WTC11 (cell line): Measurements from ENCODE around the gene NLGN1. TPM values are rescaled to one million over a fixed set of nuclear protein-coding genes. Genes with fewer than 3 reads are reported as not detected.

ENCODE experiments used
- ATAC-seq: fragments of 200-7000 bp; cut with Tn5 transposase; 2 replicates; pipeline ENCODE4 v1.10.0; 2021; ENCODE audit warnings: mild to moderate bottlenecking, moderate library complexity
- CTCF ChIA-PET: fragments of 300-600 bp; sonication (Branson Sonifier 250); formaldehyde crosslinking; loops from one replicate; lab custom pipeline; 2021; ENCODE audit warnings: antibody characterized with exemption; lab: Charles Lee
- POLR2A ChIA-PET: fragments of 350-600 bp; sonication (Branson Sonifier 250); formaldehyde crosslinking; loops from one replicate; lab custom pipeline; 2021; ENCODE audit warnings: antibody characterized with exemption; lab: Charles Lee
- DNase-seq: peaks from one replicate; pipeline ENCODE4 v3.0.0; 2021; ENCODE audit warnings: low spot score
- H3K27ac Mint-ChIP-seq: 2 replicates; pipeline ENCODE4 v1.8.0; 2021; ENCODE audit warnings: mixed read lengths
- H3K27me3 Mint-ChIP-seq: 2 replicates; pipeline ENCODE4 v1.8.0; 2021; ENCODE audit warnings: low read depth, mild to moderate bottlenecking, moderate library complexity, mixed read lengths
- H3K36me3 Mint-ChIP-seq: 2 replicates; pipeline ENCODE4 v1.8.0; 2021; ENCODE audit warnings: mixed read lengths
- H3K4me1 Mint-ChIP-seq: 2 replicates; pipeline ENCODE4 v1.8.0; 2022; ENCODE audit warnings: mixed read lengths
- H3K4me3 Mint-ChIP-seq: 2 replicates; pipeline ENCODE4 v1.8.0; 2021; ENCODE audit warnings: mild to moderate bottlenecking, moderate library complexity, mixed read lengths
- H3K9me3 Mint-ChIP-seq: 2 replicates; pipeline ENCODE4 v1.8.0; 2021; ENCODE audit warnings: mixed read lengths
- CBFB ChIP-seq: sonication (generic); formaldehyde crosslinking; IDR thresholded peaks from 2 replicates; pipeline ENCODE4 v1.8.1; 2022; ENCODE audit warnings: mild to moderate bottlenecking, low read depth, missing genetic modification reagents
- CREM ChIP-seq: sonication (generic); formaldehyde crosslinking; IDR thresholded peaks from 2 replicates; pipeline ENCODE4 v1.8.1; 2022; ENCODE audit warnings: mild to moderate bottlenecking, missing genetic modification reagents, moderate library complexity
- GABPB1 ChIP-seq: sonication (generic); formaldehyde crosslinking; IDR thresholded peaks from 2 replicates; pipeline ENCODE4 v1.8.1; 2023; ENCODE audit warnings: mild to moderate bottlenecking, missing genetic modification reagents
- GRHL2 ChIP-seq: fragments of 250-450 bp; sonication (Bioruptor Pico); IDR thresholded peaks from 2 replicates; pipeline ENCODE4 v1.8.0; 2022; ENCODE audit warnings: mild to moderate bottlenecking, moderate library complexity; ENCODE audit not compliant: insufficient replicate concordance, severe bottlenecking
- HMGA2 ChIP-seq: fragments of 250-450 bp; sonication (Bioruptor Pico); IDR thresholded peaks from 2 replicates; pipeline ENCODE4 v1.4.0; 2021; ENCODE audit warnings: mild to moderate bottlenecking, moderate library complexity
- JAZF1 ChIP-seq: fragments of 250-450 bp; sonication (Bioruptor Pico); IDR thresholded peaks from 2 replicates; pipeline ENCODE4 v1.9.0; 2021; ENCODE audit warnings: moderate library complexity, mild to moderate bottlenecking, inconsistent platforms
- JUN ChIP-seq: sonication (generic); formaldehyde crosslinking; IDR thresholded peaks from 2 replicates; pipeline ENCODE4 v1.8.0; 2023; ENCODE audit warnings: mild to moderate bottlenecking, missing genetic modification reagents
- OVOL2 ChIP-seq: fragments of 250-450 bp; sonication (Bioruptor Pico); IDR thresholded peaks from 2 replicates; pipeline ENCODE4 v1.9.0; 2021; ENCODE audit warnings: mild to moderate bottlenecking, borderline replicate concordance
- PRRX2 ChIP-seq: fragments of 250-450 bp; sonication (Bioruptor Pico); IDR thresholded peaks from 2 replicates; pipeline ENCODE4 v1.8.0; 2021; ENCODE audit warnings: mild to moderate bottlenecking
- ZBTB21 ChIP-seq: sonication (generic); formaldehyde crosslinking; IDR thresholded peaks from 2 replicates; pipeline ENCODE4 v1.8.1; 2023; ENCODE audit warnings: mild to moderate bottlenecking, missing genetic modification reagents, borderline replicate concordance
- ZNF138 ChIP-seq: sonication (generic); formaldehyde crosslinking; conservative IDR thresholded peaks from 2 replicates; pipeline ENCODE4 v1.8.1; 2022; ENCODE audit warnings: mild to moderate bottlenecking, moderate library complexity, missing genetic modification reagents
- total RNA-seq: library from RNA; stranded (reverse); gene quantifications from 3 replicates; pipeline ENCODE4 v1.2.3, GENCODE V29; 2021
- TF ChIP-seq, protein P1 (sequence below): sonication (generic); formaldehyde crosslinking; IDR thresholded peaks from 2 replicates; pipeline ENCODE4 v1.8.0; 2022; ENCODE audit warnings: mild to moderate bottlenecking, missing genetic modification reagents
- TF ChIP-seq, protein P2 (sequence below): sonication (generic); formaldehyde crosslinking; IDR thresholded peaks from 2 replicates; pipeline ENCODE4 v1.8.0; 2022; ENCODE audit warnings: mild to moderate bottlenecking, missing genetic modification reagents
- TF ChIP-seq, protein P3 (sequence below): sonication (generic); formaldehyde crosslinking; IDR thresholded peaks from 2 replicates; pipeline ENCODE4 v1.8.0; 2023; ENCODE audit warnings: mild to moderate bottlenecking, missing genetic modification reagents
- TF ChIP-seq, protein P4 (sequence below): sonication (generic); formaldehyde crosslinking; IDR thresholded peaks from 2 replicates; pipeline ENCODE4 v1.8.1; 2023; ENCODE audit warnings: mild to moderate bottlenecking, missing genetic modification reagents
- TF ChIP-seq, protein P5 (sequence below): fragments of 250-450 bp; sonication (Bioruptor Pico); IDR thresholded peaks from 2 replicates; pipeline ENCODE4 v1.9.0; 2021; ENCODE audit warnings: mild to moderate bottlenecking

The NLGN1 gene
- total RNA-seq, 1 experiment from 2014 or later, result 12.4 TPM

DNA sequence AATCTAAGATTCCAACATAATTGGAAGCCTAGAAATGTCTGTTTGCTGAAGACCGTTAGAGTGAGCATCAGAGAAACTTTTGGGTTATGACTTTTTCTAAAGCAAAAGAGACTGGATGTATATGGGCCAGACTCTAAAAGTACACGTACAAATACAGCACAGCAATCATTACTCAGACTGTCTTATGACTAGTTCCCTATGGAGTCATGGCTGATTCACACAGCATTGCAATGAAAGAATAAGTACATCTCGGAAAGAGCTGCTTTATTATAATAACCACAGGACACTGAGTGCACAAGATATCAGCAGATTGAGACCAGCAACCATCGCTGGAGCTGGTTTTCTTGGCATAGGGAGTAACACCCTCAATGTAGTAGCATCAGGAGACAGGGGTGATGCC lies 618.6 kb downstream of the NLGN1 start:
- ChIA-PET CTCF (no interaction called here), POLR2A (no interaction called here)
- H3K9me3 Mint-ChIP-seq, result peaks cover 34% of the 10 kb centered on the region
- H3K27me3 Mint-ChIP-seq, result 0 out of 2 replicates have a peak, but pooled peaks cover 2% of the 10 kb centered on the region
- TF ChIP-seq GRHL2 (CRISPR knock-in tag) (no peak), ZNF138 (CRISPR knock-in tag) (no peak), ZBTB21 (CRISPR knock-in tag) (no peak)
- TF ChIP-seq, protein P1, sequence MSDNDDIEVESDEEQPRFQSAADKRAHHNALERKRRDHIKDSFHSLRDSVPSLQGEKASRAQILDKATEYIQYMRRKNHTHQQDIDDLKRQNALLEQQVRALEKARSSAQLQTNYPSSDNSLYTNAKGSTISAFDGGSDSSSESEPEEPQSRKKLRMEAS (CRISPR knock-in tag), result no peak
- no peak for ATAC-seq
- no peak overlapping the region for H3K27ac Mint-ChIP-seq
- peaks cover 18% of the 10 kb centered on the region for H3K36me3 Mint-ChIP-seq
- H3K4me1 Mint-ChIP-seq, result peaks cover 6% of the 10 kb centered on the region
- H3K4me3 Mint-ChIP-seq, result no peak overlapping the region
- DNase-seq, result no peak

DNA sequence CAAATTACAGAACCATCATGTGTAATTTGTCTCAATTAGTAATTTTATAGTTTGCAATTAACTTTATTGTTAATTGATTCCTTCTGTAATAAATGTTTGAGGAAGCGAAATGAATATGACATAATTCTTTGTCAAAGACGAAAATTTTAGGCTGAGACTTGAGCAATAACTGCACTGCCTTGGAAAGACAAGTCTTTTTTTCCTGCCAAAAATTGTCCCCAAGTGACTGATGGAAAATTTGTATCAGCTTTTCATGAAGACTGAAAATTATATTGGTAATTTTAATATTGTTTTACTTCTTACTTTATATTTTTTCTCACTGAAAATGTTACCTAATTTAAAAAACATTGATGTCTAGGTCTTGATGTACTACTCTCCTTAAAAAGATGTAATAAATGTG lies 622.6 kb downstream of the NLGN1 start:
- peaks cover 16% of the 10 kb centered on the region for H3K4me1 Mint-ChIP-seq
- 0 out of 2 replicates have a peak, but pooled peaks cover 2% of the 10 kb centered on the region for H3K27me3 Mint-ChIP-seq
- DNase-seq (no peak), ATAC-seq (no peak)
- CTCF ChIA-PET, result no interaction called here
- H3K36me3 Mint-ChIP-seq, result peaks cover 18% of the 10 kb centered on the region
- H3K9me3 Mint-ChIP-seq, result peaks cover 30% of the 10 kb centered on the region
- H3K4me3 Mint-ChIP-seq, result no peak overlapping the region
- no peak overlapping the region for H3K27ac Mint-ChIP-seq
- TF ChIP-seq, protein P2, sequence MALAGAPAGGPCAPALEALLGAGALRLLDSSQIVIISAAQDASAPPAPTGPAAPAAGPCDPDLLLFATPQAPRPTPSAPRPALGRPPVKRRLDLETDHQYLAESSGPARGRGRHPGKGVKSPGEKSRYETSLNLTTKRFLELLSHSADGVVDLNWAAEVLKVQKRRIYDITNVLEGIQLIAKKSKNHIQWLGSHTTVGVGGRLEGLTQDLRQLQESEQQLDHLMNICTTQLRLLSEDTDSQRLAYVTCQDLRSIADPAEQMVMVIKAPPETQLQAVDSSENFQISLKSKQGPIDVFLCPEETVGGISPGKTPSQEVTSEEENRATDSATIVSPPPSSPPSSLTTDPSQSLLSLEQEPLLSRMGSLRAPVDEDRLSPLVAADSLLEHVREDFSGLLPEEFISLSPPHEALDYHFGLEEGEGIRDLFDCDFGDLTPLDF (CRISPR knock-in tag), result no peak
- TF ChIP-seq PRRX2, result no peak
- no peak for TF ChIP-seq CBFB (CRISPR knock-in tag)
- no peak for TF ChIP-seq JAZF1 (CRISPR knock-in tag)
- TF ChIP-seq, protein P3, sequence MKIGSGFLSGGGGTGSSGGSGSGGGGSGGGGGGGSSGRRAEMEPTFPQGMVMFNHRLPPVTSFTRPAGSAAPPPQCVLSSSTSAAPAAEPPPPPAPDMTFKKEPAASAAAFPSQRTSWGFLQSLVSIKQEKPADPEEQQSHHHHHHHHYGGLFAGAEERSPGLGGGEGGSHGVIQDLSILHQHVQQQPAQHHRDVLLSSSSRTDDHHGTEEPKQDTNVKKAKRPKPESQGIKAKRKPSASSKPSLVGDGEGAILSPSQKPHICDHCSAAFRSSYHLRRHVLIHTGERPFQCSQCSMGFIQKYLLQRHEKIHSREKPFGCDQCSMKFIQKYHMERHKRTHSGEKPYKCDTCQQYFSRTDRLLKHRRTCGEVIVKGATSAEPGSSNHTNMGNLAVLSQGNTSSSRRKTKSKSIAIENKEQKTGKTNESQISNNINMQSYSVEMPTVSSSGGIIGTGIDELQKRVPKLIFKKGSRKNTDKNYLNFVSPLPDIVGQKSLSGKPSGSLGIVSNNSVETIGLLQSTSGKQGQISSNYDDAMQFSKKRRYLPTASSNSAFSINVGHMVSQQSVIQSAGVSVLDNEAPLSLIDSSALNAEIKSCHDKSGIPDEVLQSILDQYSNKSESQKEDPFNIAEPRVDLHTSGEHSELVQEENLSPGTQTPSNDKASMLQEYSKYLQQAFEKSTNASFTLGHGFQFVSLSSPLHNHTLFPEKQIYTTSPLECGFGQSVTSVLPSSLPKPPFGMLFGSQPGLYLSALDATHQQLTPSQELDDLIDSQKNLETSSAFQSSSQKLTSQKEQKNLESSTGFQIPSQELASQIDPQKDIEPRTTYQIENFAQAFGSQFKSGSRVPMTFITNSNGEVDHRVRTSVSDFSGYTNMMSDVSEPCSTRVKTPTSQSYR (CRISPR knock-in tag), result no peak
- no peak for TF ChIP-seq JUN (CRISPR knock-in tag)
- no peak for TF ChIP-seq GABPB1 (CRISPR knock-in tag)
- TF ChIP-seq, protein P4, sequence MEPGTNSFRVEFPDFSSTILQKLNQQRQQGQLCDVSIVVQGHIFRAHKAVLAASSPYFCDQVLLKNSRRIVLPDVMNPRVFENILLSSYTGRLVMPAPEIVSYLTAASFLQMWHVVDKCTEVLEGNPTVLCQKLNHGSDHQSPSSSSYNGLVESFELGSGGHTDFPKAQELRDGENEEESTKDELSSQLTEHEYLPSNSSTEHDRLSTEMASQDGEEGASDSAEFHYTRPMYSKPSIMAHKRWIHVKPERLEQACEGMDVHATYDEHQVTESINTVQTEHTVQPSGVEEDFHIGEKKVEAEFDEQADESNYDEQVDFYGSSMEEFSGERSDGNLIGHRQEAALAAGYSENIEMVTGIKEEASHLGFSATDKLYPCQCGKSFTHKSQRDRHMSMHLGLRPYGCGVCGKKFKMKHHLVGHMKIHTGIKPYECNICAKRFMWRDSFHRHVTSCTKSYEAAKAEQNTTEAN, result no peak
- TF ChIP-seq, protein P5, sequence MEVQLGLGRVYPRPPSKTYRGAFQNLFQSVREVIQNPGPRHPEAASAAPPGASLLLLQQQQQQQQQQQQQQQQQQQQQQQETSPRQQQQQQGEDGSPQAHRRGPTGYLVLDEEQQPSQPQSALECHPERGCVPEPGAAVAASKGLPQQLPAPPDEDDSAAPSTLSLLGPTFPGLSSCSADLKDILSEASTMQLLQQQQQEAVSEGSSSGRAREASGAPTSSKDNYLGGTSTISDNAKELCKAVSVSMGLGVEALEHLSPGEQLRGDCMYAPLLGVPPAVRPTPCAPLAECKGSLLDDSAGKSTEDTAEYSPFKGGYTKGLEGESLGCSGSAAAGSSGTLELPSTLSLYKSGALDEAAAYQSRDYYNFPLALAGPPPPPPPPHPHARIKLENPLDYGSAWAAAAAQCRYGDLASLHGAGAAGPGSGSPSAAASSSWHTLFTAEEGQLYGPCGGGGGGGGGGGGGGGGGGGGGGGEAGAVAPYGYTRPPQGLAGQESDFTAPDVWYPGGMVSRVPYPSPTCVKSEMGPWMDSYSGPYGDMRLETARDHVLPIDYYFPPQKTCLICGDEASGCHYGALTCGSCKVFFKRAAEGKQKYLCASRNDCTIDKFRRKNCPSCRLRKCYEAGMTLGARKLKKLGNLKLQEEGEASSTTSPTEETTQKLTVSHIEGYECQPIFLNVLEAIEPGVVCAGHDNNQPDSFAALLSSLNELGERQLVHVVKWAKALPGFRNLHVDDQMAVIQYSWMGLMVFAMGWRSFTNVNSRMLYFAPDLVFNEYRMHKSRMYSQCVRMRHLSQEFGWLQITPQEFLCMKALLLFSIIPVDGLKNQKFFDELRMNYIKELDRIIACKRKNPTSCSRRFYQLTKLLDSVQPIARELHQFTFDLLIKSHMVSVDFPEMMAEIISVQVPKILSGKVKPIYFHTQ (CRISPR knock-in tag), result no peak
- no peak for TF ChIP-seq CREM
- no peak for TF ChIP-seq GRHL2 (CRISPR knock-in tag)
- no peak for TF ChIP-seq HMGA2 (CRISPR knock-in tag)
- TF ChIP-seq OVOL2, result no peak
- TF ChIP-seq, all 79 proteins: peak for 0
- POLR2A ChIA-PET, result no interaction called here
